HFF-Myc (cell line): Measurements from ENCODE around the gene APOOL.

Experiments used
- DNase-seq: peaks from one replicate; pipeline ENCODE4 v3.0.0-alpha.2; 2011; ENCODE audit warnings: low read depth; ENCODE audit errors: extremely low read depth
- H3K4me3 ChIP-seq: replicated peaks from 2 replicates; pipeline ENCODE4 v1.5.1; 2011; ENCODE audit warnings: low read depth, mild to moderate bottlenecking, control low read depth, low read length
- TF ChIP-seq, protein P1 (sequence below): IDR thresholded peaks from 2 replicates; pipeline ENCODE4 v1.5.1; 2012; ENCODE audit warnings: mild to moderate bottlenecking, low read depth, low read length, control low read depth; ENCODE audit errors: missing control alignments

Gene APOOL

DNA sequence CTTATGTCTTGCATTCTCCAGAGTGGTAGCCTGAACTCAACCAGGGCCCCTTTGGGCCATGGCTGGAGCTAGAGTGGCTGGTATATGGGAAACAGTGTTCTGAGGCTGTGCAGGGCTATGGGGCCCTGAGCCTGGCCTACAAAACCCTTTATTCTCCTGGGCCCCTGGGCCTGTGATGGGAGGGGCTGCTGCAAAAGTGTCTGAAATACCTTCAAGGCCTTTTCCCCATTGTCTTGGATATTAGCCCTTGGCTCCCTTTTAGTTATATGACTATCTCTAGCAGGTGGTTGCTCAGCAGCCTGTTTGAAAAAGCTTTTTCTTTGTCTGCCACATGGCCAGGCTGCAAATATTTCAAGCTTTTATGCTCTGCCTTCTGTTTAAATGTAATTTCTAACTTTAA is 22.5 kb downstream of the APOOL start:
- no peak for DNase-seq

DNA sequence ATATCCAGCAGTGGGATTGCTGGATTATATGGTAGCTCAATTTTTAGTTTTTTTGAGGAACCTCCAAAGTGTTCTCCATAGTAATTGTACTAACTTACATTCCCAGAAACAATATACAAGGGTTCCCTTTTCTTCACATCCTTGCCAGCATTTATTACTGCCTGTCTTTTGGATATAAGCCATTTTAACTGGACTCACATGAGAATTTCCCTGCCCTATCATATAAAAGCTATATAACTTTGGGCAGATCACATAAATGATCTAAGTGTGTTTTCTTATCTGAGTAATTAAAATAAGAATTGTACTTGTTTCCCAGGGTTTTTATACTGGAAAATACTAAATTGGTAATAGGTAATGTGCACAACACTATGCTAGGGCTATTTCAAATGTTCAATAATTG is 25.4 kb downstream of the APOOL start:
- TF ChIP-seq, protein P1, sequence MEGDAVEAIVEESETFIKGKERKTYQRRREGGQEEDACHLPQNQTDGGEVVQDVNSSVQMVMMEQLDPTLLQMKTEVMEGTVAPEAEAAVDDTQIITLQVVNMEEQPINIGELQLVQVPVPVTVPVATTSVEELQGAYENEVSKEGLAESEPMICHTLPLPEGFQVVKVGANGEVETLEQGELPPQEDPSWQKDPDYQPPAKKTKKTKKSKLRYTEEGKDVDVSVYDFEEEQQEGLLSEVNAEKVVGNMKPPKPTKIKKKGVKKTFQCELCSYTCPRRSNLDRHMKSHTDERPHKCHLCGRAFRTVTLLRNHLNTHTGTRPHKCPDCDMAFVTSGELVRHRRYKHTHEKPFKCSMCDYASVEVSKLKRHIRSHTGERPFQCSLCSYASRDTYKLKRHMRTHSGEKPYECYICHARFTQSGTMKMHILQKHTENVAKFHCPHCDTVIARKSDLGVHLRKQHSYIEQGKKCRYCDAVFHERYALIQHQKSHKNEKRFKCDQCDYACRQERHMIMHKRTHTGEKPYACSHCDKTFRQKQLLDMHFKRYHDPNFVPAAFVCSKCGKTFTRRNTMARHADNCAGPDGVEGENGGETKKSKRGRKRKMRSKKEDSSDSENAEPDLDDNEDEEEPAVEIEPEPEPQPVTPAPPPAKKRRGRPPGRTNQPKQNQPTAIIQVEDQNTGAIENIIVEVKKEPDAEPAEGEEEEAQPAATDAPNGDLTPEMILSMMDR, result no peak
- DNase-seq, result no peak
- no peak overlapping the region for H3K4me3 ChIP-seq

More for the DNA sequence above, 22.5 kb downstream of the APOOL start:
- no peak overlapping the region for H3K4me3 ChIP-seq
- TF ChIP-seq, protein P1, result no peak

DNA sequence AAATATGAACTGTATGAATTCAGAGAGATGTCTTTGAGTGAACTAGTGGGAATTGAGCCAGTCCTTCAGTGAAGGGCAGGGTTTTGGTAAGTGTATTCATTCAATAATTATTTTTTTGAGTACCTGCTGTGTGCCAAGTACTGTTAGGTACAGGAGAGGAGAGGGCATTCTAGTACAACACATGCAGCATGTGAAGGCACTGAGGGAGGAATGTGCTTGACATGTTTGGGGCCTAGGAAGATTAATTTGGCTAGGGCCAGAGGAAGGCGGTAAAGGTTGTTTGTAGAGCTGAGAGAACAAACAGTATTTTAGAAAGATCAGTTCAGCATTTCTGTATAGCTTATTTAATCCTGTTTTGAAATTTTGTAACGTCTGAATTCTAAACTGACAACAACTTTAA is 27.8 kb downstream of the APOOL start:
- DNase-seq, result no peak

DNA sequence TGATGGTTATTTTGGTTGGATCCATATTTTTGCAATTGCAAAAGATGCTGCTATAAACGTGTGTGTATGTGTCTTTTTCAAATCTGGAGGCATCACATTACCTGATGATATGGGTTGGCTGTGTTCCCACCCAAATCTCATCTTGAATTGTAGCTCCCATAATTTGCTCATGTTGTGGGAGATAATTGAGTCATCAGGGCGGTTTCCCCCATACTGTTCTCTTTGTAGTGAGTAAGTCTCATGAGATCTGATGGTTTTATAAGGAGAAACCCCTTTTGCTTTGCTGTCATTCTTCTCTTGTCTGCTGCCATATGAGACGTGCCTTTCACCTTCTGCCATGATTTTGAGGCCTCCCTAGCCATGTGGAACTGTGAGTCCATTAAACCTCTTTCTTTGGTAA is 33.4 kb downstream of the APOOL start:
- TF ChIP-seq, protein P1, result no peak
- DNase-seq, result no peak
- H3K4me3 ChIP-seq, result no peak overlapping the region

More for the DNA sequence above, 27.8 kb downstream of the APOOL start:
- H3K4me3 ChIP-seq, result no peak overlapping the region
- TF ChIP-seq, protein P1, result no peak

DNA sequence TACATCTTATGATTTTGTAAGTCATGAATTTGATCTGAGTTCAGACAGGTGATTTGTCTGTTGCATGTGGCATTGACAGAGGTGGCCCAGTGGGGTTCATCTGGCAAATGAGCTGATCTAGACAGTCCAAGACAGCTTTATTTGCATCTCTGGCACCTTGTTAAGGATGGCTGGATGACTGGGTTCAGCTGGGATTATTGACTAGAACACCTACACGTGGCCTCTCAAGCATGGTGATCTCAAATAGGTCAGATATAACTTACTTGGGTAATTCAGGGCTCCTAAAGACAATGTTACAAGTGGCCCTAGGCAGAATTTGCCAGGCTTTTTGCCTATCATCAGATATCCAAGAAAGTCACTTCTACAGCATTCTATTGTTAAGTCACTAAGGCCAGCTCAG is 48.0 kb downstream of the APOOL start:
- TF ChIP-seq, protein P1, result no peak
- DNase-seq, result no peak
- H3K4me3 ChIP-seq, result no peak overlapping the region

DNA sequence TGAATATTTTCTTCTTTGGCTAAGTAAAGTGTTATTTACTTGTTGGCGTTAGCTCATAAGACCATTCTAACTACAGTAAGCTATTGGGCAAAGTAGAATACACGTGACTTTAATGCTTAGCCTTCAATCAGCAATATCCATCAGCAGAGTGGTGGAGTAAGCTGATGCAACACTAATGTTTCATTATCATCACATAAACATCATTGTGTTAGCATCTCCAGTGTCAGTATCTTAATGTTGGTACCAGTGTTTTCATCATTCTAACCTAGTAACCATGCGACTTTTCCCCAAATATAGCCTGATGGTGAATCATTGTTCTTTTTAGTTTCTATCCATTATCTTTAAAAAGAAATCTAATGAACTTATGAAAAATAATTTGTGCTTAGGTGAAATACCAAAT is 48.5 kb downstream of the APOOL start:
- TF ChIP-seq, protein P1, result no peak
- no peak for DNase-seq

DNA sequence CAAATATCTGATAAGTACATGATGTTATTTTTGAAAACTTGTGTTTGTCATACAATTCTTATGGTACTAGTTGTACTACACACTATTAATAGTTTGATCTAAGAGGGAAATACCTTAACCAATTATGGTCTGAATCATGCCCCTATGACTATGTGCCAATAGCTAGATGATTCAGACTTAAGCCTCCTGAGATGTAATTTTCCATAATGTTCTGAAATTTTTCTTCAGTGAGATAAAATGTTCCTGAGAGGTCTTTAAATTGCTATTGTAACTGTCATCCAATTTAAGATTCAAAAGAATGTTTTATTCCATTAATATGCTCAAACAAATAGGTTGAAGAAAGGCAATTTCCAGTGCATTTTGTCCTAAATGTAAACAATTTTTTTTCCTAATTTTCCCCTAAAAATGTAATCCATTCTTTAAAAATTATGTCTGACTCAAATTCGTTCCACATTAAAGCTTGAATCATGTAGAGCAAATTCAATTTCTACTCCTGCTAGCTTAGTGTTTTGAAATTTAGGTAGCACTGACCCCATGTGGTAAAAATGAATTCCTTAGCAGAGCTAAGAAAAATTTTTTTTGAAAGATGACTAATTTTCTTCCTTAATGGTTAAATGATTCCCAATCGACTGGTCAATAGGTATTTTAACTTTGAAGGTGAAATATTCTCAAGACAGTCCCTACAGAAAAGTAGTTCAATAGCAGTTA is 49.1 kb downstream of the APOOL start:
- H3K4me3 ChIP-seq, result no peak overlapping the region
- TF ChIP-seq, protein P1, result peak; percentile 8

More for the DNA sequence above, 48.5 kb downstream of the APOOL start:
- no peak overlapping the region for H3K4me3 ChIP-seq

More for the DNA sequence above, 49.1 kb downstream of the APOOL start:
- DNase-seq, result peak; percentile 6
